Raji (cell line): ENCODE measurements around the gene BMPER.

Experiments
- POLR2A ChIP-seq: IDR thresholded peaks from 2 replicates; pipeline ENCODE4 v1.6.1; 2011; ENCODE audit warnings: low read depth, low read length, control low read depth; ENCODE audit not compliant: insufficient read depth

The BMPER gene

DNA sequence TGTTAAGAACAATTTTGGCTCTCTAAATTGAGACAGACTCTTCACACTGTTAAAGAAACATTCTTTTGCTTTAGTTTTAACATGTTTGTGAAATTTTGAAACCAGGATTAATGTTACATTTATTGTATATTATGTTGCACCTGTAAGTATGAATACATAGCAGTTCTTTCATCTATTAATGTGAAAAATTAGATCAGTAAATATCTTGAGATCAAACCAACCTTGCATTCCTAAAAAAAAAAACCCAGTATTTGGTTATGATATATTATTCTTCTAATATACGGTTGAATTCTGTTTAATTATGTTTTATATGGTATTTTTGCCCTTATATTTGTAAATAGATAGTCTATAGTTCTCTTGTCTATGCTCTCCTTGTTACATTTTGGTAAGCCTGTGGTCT is 219.4 kb downstream of the BMPER start:
- TF ChIP-seq POLR2A: no peak

DNA sequence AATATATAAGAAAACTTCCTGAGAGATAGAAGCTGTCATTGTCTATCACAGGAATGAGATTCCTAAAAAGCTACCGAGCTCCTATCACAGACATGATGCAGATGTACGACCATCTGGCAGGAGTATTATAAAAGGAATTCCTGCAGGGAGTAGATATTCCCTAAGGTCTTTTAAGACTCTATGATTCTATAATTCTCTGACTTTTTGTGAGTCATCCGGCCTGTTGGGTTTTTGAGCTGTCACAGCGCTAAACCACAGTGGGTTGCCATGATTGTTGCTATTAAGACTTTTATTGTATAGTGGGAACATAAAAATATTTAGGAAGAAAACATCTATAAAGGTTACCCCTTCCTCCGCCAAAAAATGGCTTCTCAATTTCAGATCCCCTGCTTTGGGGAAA is 223.4 kb downstream of the BMPER start:
- no peak for TF ChIP-seq POLR2A

DNA sequence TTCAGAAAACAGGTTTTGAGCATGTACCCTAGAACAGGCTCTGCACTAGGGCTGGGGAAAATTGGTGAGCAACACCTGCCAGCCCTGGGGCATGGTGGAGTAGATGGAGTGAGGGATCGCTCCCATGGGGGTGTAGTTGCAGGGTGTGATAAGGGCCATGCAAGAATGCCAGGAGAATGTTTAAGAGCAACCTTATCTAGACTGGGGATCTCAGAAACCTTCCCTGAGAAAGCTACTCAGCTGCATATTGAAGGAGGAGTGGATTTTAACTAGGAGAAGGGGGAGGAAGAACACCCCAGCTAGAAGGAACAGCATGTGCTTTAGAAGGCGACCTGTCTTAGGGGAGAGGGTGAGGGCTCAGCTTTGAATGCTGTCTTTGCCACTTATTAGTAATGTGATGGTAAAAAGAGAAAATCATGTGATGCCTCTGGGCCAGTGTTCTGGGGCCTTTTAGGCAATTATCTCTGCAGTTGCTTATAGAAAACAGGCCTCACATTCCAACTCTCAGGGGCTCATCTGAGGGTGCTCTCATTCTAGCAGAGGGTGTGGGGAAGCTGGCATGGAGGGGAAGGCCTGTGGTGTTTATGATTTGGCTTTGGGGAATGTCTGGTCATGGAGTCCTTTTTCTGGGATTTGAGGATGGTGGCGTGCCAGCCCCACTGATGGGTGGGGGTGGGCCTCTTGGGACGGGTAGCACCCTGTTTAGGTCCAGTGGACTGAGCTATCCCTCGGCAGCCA is 225.4 kb downstream of the BMPER start:
- no peak for TF ChIP-seq POLR2A

DNA sequence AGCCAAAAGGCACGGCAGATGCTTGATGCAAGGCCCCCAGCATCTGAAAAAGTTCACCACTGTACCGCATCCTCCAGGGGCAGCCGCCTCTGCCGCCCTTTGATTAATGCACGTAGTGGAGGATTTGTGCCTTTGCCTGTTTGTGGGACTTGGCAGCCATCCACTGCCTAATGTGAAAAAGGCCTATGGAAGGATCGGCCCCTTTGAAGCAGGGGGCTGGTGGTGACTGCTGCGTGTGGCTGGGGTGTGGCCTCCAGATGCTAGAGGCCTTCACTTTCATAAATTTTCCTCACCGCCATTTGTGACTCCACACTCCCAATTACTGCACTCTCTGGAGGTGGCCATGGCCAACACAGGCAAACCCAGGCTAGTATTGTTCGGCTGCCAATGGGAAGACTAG is 226.0 kb downstream of the BMPER start:
- TF ChIP-seq POLR2A: no peak

DNA sequence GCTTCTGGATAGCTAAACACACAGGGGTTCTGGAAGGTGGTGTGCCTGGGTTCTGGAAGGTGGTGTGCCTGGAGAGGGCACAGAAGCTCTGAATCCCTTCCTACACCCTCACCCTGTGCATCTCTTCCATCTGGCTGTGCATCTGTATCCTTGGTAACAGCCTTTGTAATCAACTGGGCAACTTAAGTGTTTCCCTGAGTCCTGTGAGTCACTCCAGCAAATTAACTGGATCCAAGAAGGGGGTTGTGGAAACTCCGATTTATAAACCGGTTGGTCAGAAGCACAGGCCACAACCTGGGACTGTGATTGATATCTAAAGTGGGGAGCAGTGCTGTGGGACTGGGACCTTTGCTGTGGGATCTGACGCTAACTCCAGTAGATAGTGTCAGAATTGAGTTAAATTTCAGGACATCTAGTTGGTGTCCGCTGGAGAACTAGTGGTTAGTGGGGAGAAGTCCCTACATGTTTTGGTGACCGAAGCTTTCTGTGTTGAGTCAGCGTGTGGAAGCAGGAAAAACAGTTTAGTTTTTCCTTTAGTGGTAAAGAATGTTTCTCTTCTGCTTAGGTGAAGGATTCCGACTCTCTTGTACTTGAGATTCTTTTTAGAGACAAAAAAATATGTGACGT is 228.1 kb downstream of the BMPER start:
- TF ChIP-seq POLR2A: no peak

DNA sequence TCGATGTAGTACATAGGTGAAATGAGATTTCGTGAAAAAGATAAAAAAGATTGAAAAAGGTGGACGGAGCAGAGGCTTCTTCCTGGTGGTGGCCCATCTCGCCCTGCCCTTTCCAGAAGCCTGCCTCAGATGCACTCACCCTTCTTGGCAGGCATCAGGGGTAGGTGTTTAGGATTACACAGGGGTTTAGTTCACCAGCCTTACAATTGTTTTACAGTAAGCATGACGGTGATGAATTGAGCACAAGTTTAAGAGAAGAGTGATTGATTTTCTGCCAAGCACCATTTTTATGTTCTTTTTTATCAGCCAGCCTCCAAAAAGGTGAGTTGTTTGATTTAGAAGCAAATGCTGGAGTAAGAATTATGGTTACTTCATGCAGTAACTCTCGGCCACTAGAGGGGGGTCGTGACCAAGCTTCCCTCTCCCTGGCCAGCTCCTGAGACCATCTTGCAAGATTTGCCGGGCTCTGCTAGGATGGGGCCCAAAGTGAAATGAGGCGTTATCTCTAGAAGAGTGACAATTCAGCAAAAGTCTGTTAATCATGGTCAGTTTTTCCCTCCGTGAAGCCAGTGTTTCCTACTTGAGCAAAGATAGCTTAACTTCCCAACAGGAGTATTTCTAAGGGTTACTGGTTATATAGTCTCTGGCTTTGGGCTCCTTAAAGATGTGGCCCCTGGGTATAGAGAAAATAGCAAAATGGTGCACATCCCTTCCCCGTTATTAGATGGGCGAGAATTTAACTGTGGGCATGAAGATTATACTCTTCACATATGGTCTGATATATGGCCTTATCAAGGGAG is 228.8 kb downstream of the BMPER start:
- no peak for TF ChIP-seq POLR2A

DNA sequence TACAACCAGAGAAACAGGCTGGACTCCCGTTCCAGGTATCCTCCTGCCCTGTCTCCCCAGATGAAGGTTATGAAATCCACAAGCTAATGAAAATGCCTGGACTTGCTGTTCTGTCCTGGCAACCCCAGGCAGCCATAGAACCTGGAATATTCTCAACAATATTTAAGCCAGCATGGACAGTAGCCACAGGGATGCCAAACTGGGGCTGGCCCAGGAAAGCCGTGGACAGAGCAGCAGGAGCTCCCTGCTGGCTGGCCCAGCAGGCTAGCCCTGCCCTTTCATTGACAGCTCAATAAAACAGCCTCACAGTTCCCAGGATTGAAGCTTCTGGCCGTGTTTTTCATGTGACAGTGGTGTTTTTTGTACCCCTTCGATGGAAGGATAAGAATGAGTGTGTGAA is 230.6 kb downstream of the BMPER start:
- TF ChIP-seq POLR2A: no peak

DNA sequence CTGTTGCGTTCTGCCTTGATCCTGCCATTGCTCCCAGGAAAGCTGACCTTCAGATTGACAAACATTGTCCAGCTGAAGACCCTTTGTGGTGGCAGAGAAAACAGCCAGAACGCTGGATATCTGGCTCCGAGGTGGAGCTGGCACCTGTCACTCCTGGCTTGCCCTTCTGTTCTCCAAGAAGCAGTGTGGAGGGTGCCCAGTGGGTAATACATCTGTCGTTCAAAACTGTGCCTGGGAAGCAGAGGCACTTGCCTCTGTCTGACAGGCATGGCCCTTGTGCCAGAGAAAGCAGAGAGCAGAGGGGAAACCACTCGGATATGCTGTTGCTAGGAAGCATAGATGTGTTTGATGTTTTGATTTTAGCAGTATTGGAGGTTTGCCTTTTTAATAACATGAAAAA is 231.4 kb downstream of the BMPER start:
- no peak for TF ChIP-seq POLR2A

DNA sequence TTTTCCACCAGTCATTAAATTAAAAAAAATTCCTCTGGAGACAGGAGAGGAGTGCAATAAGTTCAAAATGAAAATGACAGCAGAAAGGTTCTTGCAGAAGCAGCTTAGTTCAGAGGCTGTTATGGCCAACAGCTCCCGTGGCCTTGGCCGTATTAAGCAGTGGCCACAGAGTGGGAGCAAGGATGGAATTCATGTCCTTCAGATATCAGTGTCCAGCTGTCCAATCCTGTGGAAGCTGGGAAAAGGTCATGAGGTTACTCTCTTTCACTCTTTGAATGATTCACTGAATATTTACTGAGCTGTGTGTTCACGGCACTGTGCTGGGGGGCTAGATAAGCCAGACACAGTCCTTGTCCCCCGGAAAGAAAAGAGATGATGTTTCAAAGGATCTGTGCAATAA is 231.8 kb downstream of the BMPER start:
- TF ChIP-seq POLR2A: no peak

DNA sequence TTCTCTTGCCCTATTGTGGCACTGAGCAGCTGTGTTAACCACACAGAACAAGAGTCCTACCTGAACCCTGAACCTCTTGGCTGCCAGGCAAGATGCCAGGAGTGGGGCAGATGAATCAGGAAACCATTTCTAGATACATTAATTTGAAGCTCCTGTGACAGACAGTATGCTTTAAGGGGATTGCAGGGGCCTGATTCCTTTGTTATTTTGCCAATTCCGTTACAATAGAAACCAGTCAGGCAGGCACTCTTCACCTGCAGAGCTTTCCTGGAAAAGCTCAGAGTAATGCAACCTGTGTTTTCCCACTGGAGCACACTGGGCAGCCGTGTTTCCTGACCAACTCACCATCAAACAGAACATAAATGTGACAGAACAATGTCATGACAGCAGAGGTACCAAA is 233.1 kb downstream of the BMPER start:
- TF ChIP-seq POLR2A: no peak

DNA sequence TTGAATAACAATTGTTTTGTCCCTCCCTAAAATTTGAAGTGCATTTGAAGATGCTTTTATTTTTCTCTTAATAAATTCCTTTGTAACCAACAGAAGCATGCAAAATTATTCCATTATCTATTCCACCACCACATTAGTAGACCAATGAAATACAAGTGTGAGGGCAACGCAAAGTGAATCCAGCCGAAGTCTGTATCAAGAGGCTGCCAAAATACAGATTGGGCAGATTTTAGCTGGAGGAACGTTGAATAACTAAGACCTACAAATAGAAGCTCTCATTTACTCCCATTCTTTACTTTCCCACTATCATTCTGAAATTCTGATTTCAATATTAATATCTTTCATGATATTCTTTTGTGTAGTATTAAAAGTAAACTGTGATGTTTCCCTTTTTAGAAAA is 233.7 kb downstream of the BMPER start:
- no peak for TF ChIP-seq POLR2A

DNA sequence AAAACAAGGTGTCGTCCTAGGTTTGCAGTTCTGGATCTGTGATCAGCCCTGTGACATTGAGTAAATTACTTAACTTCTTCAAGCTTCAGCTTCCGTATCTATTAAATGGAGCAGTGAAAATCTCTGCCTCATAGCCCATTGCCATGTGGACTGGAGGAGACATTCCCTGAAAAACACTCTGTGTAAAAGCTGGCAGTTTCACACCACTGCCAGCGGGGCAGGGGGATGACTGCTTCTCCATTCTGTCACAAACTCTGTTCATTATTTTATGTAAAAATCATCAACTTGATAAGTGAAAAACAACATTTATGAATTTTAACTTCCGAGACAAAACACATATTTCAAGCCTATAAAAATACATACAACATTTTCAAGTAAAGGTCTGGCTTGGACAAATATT is 234.7 kb downstream of the BMPER start:
- TF ChIP-seq POLR2A: no peak

DNA sequence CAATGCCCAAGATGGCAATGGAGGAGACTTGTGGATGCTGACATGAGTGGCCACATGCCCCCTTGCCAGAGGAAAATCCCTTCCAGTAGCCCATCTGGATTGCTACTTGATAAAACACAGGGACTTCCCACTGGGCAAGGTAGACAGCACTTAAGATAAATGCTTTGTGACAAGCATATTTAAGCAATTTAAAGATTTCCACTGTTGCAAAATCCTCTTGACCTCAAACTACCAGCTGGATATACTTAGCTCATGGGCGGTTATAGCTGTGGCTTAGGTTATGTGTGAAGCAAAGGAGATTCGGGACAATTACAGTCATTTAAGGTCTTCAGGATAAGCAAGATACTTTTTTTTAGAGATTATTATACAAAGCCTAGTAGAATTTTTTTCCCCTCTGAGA is 238.1 kb downstream of the BMPER start:
- TF ChIP-seq POLR2A: no peak

DNA sequence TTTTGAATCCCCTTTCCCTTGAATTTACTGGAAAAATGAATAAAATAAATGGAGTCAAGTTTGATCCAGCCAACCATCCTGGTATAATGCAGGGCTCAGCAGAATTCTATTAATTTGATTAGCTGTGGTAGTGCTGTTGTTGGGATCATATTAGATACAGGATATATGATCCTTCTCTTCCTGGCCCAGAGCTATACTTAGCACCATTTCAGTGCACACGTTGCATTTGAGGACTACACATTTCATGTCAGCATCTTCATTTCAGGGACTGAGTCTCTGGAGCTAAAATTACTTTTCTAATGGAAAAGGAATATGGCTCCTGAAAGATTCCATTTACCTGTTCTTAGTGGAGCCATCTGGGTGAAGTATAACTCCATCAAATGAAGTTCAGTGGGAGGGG is 240.3 kb downstream of the BMPER start:
- TF ChIP-seq POLR2A: no peak

DNA sequence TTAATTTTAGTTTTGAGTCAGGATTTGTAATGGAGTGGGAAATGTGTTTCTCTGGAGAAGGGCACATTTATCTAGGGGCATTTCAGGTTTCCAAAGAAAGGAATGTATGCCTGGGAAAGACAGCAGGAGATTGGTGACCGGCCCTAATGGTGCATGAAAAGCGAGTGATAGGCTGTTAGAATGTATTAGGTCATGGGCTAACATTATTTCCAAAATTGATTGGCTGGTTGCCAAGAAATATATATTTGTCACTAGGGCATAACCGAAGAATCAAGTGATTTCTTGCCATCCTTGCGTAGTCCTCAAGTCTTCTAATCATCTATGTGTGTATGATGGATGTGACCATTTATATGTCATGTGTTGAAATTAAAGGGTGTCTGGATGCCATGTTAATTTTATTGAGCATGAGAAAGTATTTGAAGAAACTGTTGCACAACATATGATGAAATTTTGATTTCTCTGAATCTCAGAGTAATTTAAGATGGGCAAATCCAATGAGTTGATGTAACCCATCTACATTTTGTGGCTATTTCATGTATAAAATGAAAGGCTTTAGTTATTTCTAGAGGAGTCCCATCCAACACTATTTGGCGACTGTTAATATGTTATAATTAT is 248.4 kb downstream of the BMPER start:
- TF ChIP-seq POLR2A: no peak
